Measurements from ENCODE around the gene CNKSR3. TPM values are rescaled to one million over a fixed set of nuclear protein-coding genes. Genes with fewer than 3 reads are reported as not detected.

Gene CNKSR3
- polyA plus RNA-seq, 1 experiment: 5.2 TPM

GRCh38 chr6:154487367-154488247, 22.9 kb downstream of the CNKSR3 start:
- DNase-seq (ENCODE audit: low read depth): no peak
- CTCF ChIA-PET: interaction anchor here (0.7 to 1.0 kb wide), 2 partner anchors 12 to 16 kb away, joined by 3 read pairs; no protein-coding TSS in a partner anchor
- POLR2A ChIA-PET: no interaction called here
- TF ChIP-seq, protein P1, sequence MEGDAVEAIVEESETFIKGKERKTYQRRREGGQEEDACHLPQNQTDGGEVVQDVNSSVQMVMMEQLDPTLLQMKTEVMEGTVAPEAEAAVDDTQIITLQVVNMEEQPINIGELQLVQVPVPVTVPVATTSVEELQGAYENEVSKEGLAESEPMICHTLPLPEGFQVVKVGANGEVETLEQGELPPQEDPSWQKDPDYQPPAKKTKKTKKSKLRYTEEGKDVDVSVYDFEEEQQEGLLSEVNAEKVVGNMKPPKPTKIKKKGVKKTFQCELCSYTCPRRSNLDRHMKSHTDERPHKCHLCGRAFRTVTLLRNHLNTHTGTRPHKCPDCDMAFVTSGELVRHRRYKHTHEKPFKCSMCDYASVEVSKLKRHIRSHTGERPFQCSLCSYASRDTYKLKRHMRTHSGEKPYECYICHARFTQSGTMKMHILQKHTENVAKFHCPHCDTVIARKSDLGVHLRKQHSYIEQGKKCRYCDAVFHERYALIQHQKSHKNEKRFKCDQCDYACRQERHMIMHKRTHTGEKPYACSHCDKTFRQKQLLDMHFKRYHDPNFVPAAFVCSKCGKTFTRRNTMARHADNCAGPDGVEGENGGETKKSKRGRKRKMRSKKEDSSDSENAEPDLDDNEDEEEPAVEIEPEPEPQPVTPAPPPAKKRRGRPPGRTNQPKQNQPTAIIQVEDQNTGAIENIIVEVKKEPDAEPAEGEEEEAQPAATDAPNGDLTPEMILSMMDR (IDR thresholded peaks at IDR 0.05; ENCODE audit: insufficient read depth, low read depth, low read length): no peak
- no peaks in the 10 kb centered on the region for H3K27me3 ChIP-seq (ENCODE audit: control insufficient read depth, insufficient read depth, low read length)
- no peak overlapping the region for H3K4me3 ChIP-seq (ENCODE audit: low read depth, low read length)
- H3K36me3 ChIP-seq (ENCODE audit: control insufficient read depth, insufficient read depth, low read length): no peaks in the 10 kb centered on the region

DNA sequence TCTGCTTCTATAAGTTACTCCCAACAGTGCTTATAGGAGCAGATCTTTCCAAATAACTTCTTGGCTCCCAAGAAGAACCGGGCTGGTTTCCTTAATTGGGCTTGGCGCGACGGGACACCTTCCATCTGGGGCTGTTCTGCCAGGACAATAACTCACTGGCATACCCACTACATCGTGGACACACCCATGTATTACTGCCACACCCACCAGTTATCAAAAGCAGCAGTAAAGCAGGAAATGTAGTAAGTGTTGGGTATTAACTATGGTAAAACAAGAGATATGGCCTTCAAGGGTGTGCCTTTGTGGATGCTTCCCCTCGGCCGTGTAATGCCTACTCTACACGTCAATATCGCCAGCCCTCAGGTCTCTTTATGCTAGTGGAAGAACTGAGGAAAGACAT, 24.7 kb downstream of the CNKSR3 start:
- CTCF ChIA-PET: no interaction called here
- no peak for DNase-seq (ENCODE audit: low read depth)
- Histone ChIP-seq H3K4me3 (ENCODE audit: low read depth, low read length) (no peak overlapping the region), H3K36me3 (ENCODE audit: control insufficient read depth, insufficient read depth, low read length) (no peaks in the 10 kb centered on the region), H3K27me3 (ENCODE audit: control insufficient read depth, insufficient read depth, low read length) (no peaks in the 10 kb centered on the region)
- TF ChIP-seq, protein P1 (IDR thresholded peaks at IDR 0.05; ENCODE audit: insufficient read depth, low read depth, low read length): no peak
- POLR2A ChIA-PET: no interaction called here

GRCh38 chr6:154484942-154485341, 25.5 kb downstream of the CNKSR3 start:
- no peak for DNase-seq (ENCODE audit: low read depth)
- Histone ChIP-seq H3K27me3 (ENCODE audit: control insufficient read depth, insufficient read depth, low read length) (no peaks in the 10 kb centered on the region), H3K4me3 (ENCODE audit: low read depth, low read length) (no peak overlapping the region), H3K36me3 (ENCODE audit: control insufficient read depth, insufficient read depth, low read length) (no peaks in the 10 kb centered on the region)
- ChIA-PET POLR2A (no interaction called here), CTCF (interaction anchor here (0.8 to 1.0 kb wide), 2 partner anchors 25 to 36 kb away, joined by 3 to 4 read pairs; no protein-coding TSS in a partner anchor)
- TF ChIP-seq, protein P1 (IDR thresholded peaks at IDR 0.05; ENCODE audit: insufficient read depth, low read depth, low read length): no peak

- TF ChIP-seq, protein P1 (IDR thresholded peaks at IDR 0.05; ENCODE audit: insufficient read depth, low read depth, low read length): no peak
- no peak for DNase-seq (ENCODE audit: low read depth)
- Histone ChIP-seq H3K27me3 (ENCODE audit: control insufficient read depth, insufficient read depth, low read length) (no peaks in the 10 kb centered on the region), H3K4me3 (ENCODE audit: low read depth, low read length) (no peak overlapping the region), H3K36me3 (ENCODE audit: control insufficient read depth, insufficient read depth, low read length) (no peaks in the 10 kb centered on the region)
- ChIA-PET CTCF (no interaction called here), POLR2A (no interaction called here)
Measured at GRCh38 chr6:154482858-154483257, 27.6 kb downstream of the CNKSR3 start.

DNA sequence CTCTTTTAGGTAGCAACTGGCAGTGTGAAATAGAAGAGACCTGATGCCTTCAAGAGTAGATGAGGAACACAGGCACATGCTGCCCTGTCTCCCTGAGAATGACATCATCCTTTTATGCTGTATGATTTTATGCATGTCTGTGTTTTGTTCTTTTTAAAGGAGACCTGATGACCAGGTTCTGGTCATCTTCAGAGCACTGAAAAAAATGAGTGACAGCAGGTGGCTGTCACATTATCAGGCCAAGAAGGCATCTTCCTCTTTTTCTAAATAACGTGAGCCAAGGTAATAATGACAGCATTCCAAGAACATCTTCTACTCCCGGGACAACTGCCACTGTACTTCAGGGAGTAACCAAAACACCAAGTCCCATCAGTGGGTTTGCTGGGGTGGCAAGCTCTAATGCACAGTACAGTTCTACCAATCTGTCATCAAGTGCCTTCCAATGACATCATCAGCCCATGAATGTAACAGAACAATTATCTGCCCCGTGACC, 28.9 kb downstream of the CNKSR3 start:
- no peaks in the 10 kb centered on the region for H3K27me3 ChIP-seq (ENCODE audit: control insufficient read depth, insufficient read depth, low read length)
- DNase-seq (ENCODE audit: low read depth): no peak
- no peaks in the 10 kb centered on the region for H3K36me3 ChIP-seq (ENCODE audit: control insufficient read depth, insufficient read depth, low read length)
- ChIA-PET CTCF (no interaction called here), POLR2A (no interaction called here)
- H3K4me3 ChIP-seq (ENCODE audit: low read depth, low read length): no peak overlapping the region
- TF ChIP-seq, protein P1 (IDR thresholded peaks at IDR 0.05; ENCODE audit: insufficient read depth, low read depth, low read length): no peak

Measured in BJ (cell line).